Activated T-cell treated with anti-CD3 and anti-CD28 coated beads for 48 hours (primary cell): ENCODE measurements around the gene ABCF2.
A peak's percentile ranks its signal among the peaks of the same experiment; 100 is the strongest.

ENCODE experiments used
- DNase-seq: peaks from one replicate; pipeline ENCODE4 v3.0.0-alpha.2; 2020; ENCODE audit warnings: low read depth

The ABCF2 gene

DNA sequence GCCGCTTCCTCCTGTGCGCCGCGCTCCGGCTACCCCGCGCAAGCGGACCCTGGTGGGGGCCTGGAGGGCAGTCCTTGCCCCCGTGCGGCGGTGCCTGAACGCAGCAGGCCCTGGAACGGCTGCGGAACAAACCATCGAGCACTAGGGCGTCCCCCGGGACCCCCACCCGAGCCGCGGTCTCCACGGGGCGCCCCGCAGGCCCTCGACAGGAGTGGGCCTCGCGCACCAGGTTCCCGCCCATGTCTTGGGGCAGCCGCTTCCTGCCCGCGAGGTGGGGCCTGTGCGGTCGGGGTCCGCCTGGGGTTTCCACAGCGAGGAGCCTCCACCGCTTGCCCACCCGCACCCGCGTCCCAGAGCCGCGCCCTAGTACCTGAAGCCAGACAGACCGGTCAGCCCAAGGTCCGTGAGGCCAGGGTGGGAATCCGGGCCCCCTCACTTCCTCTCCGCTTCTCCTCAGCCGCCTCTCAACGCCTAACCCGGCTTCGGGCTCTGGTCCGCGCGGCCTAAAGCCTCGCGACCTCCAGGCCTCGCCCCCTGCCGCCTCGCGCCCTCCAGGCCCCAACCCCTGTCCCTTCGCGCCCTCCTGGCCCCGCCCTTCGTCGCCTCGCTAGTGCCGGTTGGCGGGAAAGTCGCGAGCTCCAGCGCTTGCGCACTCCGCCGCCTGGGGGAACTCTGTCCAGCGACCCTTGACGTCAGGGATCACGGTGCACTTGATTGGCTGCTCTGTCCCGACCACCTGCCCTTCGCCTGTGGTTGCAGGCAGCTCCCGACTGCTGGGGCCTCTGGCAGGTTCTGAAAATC lies 52.6 kb downstream of the ABCF2 start:
- DNase-seq: peak; percentile 13

DNA sequence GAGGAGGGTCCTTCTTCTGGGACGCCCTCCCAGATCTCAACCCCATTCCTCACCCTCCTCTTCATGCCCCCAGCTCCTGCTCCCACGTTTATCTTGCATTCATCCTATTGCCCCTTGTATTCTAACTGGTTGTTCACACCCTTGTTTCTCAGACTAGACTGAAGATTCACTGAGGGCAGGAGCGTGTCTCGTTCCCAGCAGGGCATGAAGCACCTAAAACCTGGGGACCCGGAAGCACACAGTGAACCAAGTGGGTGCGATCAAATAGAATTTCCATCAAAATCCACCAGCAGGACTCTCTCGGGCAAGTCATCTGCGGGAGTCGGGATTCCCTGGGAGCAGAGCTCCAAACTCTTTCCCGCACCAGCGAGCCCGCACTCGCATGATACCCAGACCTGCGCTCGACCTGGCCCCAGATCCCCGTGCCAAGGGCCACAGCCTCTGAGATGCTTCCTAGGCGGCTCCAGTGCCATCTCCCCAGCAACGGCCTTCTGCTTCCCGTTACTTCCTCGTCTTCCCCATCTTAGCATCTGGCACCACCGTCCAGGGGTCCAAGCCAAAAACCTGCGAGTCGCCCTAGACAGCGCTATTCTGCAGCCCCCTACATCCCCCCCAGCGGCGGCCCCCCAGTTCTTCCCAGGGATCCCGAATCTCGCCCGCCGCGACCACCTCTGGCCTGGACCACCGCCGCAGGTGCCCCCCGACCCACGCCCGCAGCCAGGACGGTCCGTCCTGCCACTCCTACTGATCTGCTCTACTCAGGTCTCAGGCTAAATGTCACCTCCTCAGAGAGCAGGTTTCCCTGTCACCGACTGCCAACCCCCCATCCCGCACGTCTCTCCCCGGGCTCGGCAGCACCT lies 53.4 kb downstream of the ABCF2 start:
- no peak for DNase-seq

DNA sequence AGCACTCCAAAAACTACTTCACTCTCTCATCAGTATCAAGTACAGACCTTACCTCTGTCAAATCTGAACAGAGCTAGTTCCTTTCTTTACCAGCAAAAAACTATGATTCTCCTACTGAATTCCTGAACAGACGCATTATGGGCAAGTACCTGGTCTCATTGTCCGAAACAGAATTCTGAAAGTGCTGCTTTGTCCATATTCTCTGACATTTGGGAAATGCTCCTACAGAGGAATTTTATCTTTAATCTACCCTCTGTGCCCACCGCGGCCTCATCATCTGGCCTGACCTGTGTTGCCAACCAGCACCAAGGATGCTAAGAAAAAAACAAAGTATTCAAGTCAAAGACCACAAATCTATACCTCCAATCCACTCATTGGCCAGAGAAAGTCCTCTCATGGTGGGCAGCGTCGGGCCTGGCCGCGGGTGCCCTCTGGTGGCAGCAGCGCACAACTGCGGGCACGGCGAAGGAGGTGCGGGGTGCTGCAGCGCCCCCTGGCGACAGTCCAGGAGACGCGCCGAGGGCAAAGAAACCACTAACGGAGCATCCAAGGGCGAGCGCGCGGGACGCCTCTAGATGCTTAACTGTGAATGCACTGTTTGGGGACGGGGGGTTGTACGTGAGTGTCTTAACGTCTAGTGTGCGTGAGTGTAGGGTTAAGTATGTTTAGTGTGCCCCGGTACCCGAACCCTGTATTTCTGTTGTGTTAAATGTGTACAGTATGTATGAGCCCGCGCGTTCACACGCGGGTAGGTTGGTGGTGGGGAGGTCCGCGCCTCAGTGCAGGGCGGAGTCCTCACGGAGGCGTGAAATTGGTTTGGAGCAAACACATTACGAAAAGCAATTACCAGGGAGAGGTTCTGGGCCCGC lies 54.5 kb downstream of the ABCF2 start:
- peak; percentile 80 for DNase-seq

DNA sequence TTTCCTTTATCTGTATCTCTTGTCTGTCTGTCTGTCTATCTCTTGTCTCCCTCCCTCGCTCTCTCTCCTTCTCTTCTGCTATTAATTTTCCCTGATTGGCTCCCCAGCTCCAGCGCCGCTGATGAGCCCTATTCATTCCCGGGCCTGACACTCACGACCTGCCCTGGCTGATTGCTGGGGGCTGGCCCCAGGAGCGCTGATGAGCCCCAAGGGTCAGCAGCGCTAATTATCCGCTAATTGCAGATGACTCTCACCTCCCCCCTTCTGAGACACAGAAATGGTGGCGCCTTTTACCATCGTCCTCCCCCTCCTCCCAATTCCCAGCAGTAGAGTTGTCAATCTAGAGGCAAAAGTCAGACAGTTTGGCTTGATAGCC lies 58.2 kb downstream of the ABCF2 start:
- DNase-seq: no peak

DNA sequence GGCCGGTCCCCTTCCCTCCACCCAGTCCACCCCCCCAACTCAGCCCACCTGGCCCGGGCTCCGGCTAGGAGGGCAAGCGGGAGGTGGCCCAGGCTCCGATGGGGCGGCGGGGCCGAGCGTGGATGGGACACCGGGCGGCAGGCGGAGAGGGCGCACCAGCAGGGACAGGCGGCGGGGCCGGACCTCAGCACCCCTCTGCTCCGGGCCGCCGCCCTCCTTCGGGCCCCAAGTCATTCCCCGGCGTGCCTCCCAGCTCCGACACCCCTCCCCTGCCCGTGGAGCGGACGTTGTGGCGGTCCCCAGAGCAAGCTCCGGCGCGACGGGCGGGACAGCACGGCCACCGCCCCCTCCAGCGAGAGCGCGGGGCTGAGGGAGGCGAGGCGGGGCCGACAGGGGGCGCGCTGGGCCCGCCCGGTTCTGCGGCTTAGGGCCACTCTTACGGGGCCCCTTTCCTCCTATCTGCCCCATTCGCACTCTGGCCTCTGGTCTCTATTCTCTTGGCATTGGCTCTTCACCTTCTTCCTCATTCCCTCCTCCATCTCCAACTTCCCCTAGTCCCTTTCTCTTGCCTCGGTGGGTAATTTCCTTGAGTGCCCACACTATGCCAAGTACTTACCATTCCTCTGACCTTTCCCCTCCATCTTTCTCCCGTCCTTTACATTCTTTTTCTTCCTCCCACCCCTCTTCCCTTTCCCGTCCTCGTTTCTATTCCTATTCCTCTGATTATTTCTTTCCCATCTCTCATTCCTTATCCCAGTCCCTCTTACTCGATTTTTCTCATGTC lies 58.8 kb downstream of the ABCF2 start:
- peak; percentile 72 for DNase-seq

DNA sequence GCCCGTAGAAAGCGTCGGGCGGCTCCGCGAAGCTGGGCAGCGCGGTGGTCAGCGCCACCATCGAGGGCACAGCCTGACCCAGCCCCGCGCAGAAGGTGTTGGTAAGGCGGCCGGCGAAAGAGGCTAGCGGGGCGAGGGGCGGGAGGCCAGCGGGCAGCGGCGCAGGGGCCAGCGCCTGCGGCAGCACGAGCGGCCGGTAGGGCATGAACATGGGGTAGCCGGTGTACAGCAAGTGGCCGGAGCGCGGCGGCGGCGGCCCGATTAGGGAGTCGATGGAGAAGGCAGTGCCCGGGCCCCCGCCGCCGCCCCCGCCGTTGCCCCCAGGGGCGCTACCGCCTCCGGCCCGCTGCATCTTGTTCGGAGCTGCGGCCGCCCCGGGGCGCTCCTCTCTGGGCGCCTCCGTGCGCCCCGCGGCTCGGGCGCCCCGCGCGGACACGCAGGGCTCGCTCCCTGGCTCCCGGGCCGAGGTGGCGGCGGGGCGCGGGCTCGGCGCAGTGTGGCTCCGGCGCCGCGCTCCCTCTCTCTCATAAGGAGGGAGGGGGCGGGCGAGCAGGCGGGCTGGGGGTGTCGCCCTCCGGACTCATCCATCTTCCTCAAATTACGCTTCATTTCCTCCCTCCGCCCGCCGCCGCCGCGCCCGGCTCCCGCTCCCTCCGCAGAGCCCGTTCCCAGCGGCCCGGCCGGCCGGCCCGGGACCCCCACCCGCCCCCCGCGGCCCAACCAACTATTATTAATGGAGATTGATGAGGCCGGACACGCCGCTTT lies 59.6 kb downstream of the ABCF2 start, which contains the start of gene GBX1:
Gene GBX1, minus strand, starts transcription at position 498 of the 765 bp plus-strand sequence. Its CDS starts 146 bp downstream, at position 352.
- DNase-seq: peak; percentile 7

DNA sequence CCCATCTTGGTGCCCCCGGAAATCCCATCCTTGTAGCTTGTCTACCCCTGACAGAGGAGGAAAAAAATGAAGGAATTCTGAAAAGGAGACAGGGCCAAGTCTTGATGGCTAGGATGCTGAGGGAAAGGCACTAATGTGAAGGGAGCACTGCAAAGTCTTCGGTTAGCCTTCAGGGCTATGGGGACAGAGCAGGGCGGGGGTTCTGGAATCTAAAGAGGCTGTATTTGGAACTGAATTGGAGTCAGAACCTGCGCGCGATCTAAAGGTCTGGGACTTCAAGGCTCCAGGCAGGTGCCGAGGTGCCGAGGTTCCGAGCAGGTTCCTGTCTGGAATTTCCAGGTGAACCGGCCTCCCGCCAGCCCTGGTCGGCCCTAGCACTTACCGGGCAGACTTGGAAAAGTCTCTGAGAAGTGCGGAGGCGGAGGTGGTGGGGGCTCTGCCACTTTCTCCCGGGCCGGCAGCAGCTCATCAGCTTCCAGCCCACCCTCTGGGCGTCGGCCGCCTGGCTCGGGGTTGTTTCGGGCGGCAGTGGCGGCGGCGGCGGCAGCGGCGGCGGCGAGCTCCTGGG lies 60.3 kb downstream of the ABCF2 start:
- peak; percentile 6 for DNase-seq
